ENCODE measurements around the gene ASIC2. TPM values are rescaled to one million over a fixed set of nuclear protein-coding genes. Genes with fewer than 3 reads are reported as not detected.

The ASIC2 gene
- total RNA-seq, 1 experiment from 2014 or later: 4.1 TPM

GRCh38 chr17:33127706-33128105 is 165.4 kb downstream of the ASIC2 start:
- intact Hi-C loops (cut with micrococcal nuclease; ENCODE audit: unreplicated experiment): no loop called here
- Histone ChIP-seq H3K27me3 (ENCODE audit: control insufficient read depth, insufficient read depth, low read length) (no peaks in the 10 kb centered on the region), H3K9me3 (ENCODE audit: control insufficient read depth, insufficient read depth, low read depth, low read length) (no peaks in the 10 kb centered on the region), H3K4me3 (ENCODE audit: low read depth in 2 of 2, low read length in 2 of 2) (no peak overlapping the region), H3K27ac (ENCODE audit: low read length) (no peak overlapping the region), H3K36me3 (ENCODE audit: control insufficient read depth, insufficient read depth, low read length) (no peaks in the 10 kb centered on the region), H3K4me1 (ENCODE audit: control insufficient read depth, insufficient read depth, low read length) (no peaks in the 10 kb centered on the region)
- DNase-seq (ENCODE audit: low read depth, low spot score) (no peak), ATAC-seq (no peak)
- no peak for TF ChIP-seq CTCF (IDR thresholded peaks at IDR 0.05)
- TF ChIP-seq SIN3A (IDR thresholded peaks at IDR 0.05; ENCODE audit: borderline replicate concordance, insufficient read depth, low read depth, low read length): no peak
- TF ChIP-seq TCF7L2 (IDR thresholded peaks at IDR 0.05; ENCODE audit: low read depth, low read length): no peak
- TF ChIP-seq POLR2AphosphoS5 (IDR thresholded peaks at IDR 0.05; ENCODE audit: low read depth, low read length): no peak
- TF ChIP-seq REST (IDR thresholded peaks at IDR 0.05; ENCODE audit: insufficient read depth in 1 of 2, low read depth in 2 of 2, low read length in 1 of 2): no peak
- in situ Hi-C loops (cut with HindIII; ENCODE audit: low pct_unique_long_range_greater_than_20kb, low sequenced_read_pairs): no loop called here
- ChIA-PET POLR2A (no interaction called here), CTCF (no interaction called here)
- no TSS peak for BruUV-seq (replicated peaks)

- Histone ChIP-seq H3K9me3 (ENCODE audit: control insufficient read depth, insufficient read depth, low read depth, low read length) (no peaks in the 10 kb centered on the region), H3K4me1 (ENCODE audit: control insufficient read depth, insufficient read depth, low read length) (no peaks in the 10 kb centered on the region), H3K36me3 (ENCODE audit: control insufficient read depth, insufficient read depth, low read length) (no peaks in the 10 kb centered on the region), H3K4me3 (ENCODE audit: low read depth in 2 of 2, low read length in 2 of 2) (no peak overlapping the region), H3K27me3 (ENCODE audit: control insufficient read depth, insufficient read depth, low read length) (no peaks in the 10 kb centered on the region), H3K27ac (ENCODE audit: low read length) (no peak overlapping the region)
- no peak for DNase-seq (ENCODE audit: low read depth, low spot score)
- in situ Hi-C loops (cut with HindIII; ENCODE audit: low pct_unique_long_range_greater_than_20kb, low sequenced_read_pairs): no loop called here
- ChIA-PET CTCF (no interaction called here), POLR2A (no interaction called here)
- ATAC-seq: no peak
- intact Hi-C loops (cut with micrococcal nuclease; ENCODE audit: unreplicated experiment): no loop called here
- TF ChIP-seq TCF7L2 (IDR thresholded peaks at IDR 0.05; ENCODE audit: low read depth, low read length): no peak
- TF ChIP-seq CTCF (IDR thresholded peaks at IDR 0.05): no peak
- TF ChIP-seq POLR2AphosphoS5 (IDR thresholded peaks at IDR 0.05; ENCODE audit: low read depth, low read length): no peak
- no peak for TF ChIP-seq REST (IDR thresholded peaks at IDR 0.05; ENCODE audit: insufficient read depth in 1 of 2, low read depth in 2 of 2, low read length in 1 of 2)
- no peak for TF ChIP-seq SIN3A (IDR thresholded peaks at IDR 0.05; ENCODE audit: borderline replicate concordance, insufficient read depth, low read depth, low read length)
- no TSS peak for BruUV-seq (replicated peaks)
Measured at GRCh38 chr17:33126086-33126485, 167.0 kb downstream of the ASIC2 start.

All from Panc1 (cell line).